ENCODE measurements around the gene MORN5. TPM values are rescaled to one million over a fixed set of nuclear protein-coding genes. Genes with fewer than 3 reads are reported as not detected.

The MORN5 gene
- total RNA-seq, 1 donor from 2014 or later = 0.57 TPM

DNA sequence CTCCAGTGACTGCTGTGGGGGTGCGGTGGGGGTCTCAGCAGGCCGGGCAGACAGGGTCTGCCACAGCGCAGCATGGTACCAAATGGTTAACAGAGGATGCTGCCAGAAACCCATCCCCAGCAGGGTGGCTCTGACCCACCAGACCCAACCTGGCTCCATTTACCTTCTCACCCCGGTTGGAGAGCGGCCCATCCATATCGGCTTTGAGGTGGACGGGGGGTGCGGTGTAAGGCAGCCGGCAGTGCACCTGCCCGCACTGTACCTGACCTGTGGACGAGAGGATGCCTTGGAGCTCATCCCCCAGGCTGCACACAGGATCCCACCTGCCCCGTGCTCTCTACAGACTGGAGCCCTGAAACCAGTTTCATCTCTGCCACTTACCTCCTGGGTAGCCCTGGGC, 49.7 kb downstream of the MORN5 start:
- DNase-seq (ENCODE audit: low spot score, unreplicated experiment) = no peak
- H3K36me3 Mint-ChIP-seq (ENCODE audit: insufficient read depth) = no peaks in the 10 kb centered on the region
- H3K4me1 Mint-ChIP-seq (ENCODE audit: low read depth) = no peaks in the 10 kb centered on the region
- H3K27me3 Mint-ChIP-seq = peaks cover 83% of the 10 kb centered on the region
- H3K9me3 Mint-ChIP-seq (ENCODE audit: low read depth) = no peaks in the 10 kb centered on the region
- H3K27ac Mint-ChIP-seq = no peak overlapping the region
- TF ChIP-seq, protein P1, sequence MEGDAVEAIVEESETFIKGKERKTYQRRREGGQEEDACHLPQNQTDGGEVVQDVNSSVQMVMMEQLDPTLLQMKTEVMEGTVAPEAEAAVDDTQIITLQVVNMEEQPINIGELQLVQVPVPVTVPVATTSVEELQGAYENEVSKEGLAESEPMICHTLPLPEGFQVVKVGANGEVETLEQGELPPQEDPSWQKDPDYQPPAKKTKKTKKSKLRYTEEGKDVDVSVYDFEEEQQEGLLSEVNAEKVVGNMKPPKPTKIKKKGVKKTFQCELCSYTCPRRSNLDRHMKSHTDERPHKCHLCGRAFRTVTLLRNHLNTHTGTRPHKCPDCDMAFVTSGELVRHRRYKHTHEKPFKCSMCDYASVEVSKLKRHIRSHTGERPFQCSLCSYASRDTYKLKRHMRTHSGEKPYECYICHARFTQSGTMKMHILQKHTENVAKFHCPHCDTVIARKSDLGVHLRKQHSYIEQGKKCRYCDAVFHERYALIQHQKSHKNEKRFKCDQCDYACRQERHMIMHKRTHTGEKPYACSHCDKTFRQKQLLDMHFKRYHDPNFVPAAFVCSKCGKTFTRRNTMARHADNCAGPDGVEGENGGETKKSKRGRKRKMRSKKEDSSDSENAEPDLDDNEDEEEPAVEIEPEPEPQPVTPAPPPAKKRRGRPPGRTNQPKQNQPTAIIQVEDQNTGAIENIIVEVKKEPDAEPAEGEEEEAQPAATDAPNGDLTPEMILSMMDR (IDR thresholded peaks at IDR 0.05; ENCODE audit: unreplicated experiment) = no peak
- H3K4me3 Mint-ChIP-seq (ENCODE audit: low read depth) = no peak overlapping the region

DNA sequence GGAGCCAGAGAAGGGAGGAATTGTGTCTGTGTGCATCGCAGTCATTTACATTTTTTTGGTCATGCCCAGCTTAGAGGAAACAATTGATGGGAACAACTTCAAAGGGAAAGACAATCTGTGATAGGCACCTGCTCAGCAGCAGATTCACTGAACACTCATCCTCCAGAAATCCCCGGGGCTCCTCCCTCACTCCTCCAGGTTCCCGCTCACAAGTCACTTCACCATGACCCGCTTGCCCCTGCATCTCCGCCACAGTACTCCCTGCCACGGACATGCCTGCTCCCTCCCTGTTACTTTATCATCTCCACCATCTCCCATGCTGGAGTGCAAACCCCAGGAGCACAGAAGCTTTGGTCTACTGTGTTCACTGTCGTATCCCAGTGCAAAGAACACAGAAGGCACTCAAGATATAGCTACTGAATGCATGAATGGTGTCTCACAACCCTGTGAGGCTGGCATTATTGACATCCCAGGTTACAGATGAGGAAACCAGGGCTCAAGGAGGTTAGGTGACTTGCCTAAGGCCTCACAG, 52.8 kb downstream of the MORN5 start:
- peaks cover 89% of the 10 kb centered on the region for H3K27me3 Mint-ChIP-seq
- no peaks in the 10 kb centered on the region for H3K4me1 Mint-ChIP-seq (ENCODE audit: low read depth)
- no peak overlapping the region for H3K27ac Mint-ChIP-seq
- H3K36me3 Mint-ChIP-seq (ENCODE audit: insufficient read depth) = no peaks in the 10 kb centered on the region
- H3K9me3 Mint-ChIP-seq (ENCODE audit: low read depth) = no peaks in the 10 kb centered on the region
- no peak for DNase-seq (ENCODE audit: low spot score, unreplicated experiment)
- TF ChIP-seq, protein P1 (IDR thresholded peaks at IDR 0.05; ENCODE audit: unreplicated experiment) = no peak
- no peak overlapping the region for H3K4me3 Mint-ChIP-seq (ENCODE audit: low read depth)

DNA sequence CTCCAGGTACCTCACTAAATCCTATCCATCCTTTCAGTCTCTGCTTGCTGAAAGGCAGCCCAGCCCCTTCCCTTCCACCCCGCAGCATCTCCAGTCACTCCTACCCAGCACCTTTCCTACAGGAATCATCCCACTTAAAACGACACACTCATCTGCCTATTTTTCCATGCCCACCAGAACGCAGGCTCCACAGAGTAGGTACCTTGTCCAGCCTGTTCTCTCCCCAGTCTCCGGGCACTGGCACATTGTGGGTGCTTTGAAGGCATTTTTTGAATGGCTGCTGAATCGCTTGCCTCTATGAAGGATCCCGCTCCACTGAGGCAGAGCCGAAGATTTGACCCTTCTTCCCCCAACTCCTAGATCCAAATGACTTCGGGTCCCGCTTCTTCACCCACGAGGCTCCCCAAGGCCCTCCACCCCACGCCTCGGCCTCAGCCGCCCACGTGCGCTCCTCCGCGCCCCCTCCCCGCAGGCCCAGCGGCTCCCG, 53.4 kb downstream of the MORN5 start:
- peaks cover 89% of the 10 kb centered on the region for H3K27me3 Mint-ChIP-seq
- H3K36me3 Mint-ChIP-seq (ENCODE audit: insufficient read depth) = no peaks in the 10 kb centered on the region
- H3K27ac Mint-ChIP-seq = no peak overlapping the region
- no peaks in the 10 kb centered on the region for H3K9me3 Mint-ChIP-seq (ENCODE audit: low read depth)
- peak overlapping the region; percentile 1 for H3K4me3 Mint-ChIP-seq (ENCODE audit: low read depth)
- TF ChIP-seq, protein P1 (IDR thresholded peaks at IDR 0.05; ENCODE audit: unreplicated experiment) = no peak
- no peak for DNase-seq (ENCODE audit: low spot score, unreplicated experiment)
- no peaks in the 10 kb centered on the region for H3K4me1 Mint-ChIP-seq (ENCODE audit: low read depth)

DNA sequence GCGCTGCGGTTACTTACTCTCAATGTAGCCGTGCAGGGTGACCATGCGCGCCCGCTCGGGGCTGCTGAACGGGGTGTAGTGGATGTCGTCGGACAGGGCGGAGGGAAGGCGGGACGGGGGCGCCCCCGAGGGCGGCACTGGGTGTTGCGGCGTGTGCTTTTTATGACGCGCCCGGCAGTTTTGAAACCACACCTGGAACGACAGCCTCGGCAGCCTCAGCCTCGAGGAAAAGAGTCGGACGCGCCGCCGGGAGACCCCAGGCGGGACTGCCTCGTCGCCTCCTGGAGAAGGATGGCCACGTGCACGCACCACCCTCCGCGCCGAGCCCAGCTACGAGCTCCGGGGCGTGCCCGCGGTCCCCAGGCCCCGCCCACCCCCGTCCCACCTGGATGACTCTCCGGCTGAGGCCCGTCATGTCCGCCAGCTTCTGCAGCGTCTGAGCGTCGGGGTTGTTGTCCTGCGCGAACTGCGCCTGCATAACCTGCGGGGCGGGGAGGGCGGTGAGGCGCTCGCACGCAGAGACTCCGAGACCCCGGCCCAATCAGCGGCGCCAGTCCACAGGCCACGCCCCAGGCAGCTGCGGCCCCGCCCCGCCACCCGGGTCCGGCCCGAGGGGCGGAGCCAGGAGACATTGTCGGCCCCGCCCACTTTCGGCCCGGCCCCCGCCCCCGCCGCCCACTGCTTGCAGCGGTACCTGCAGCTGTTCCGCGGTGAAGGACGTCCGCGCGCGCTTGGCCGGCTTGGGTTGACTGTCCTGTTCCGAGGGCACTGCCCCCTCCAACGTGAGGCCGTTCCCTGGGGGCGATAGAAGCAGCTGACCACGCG, 54.1 kb downstream of the MORN5 start:
- H3K27me3 Mint-ChIP-seq = peaks cover 91% of the 10 kb centered on the region
- no peak overlapping the region for H3K27ac Mint-ChIP-seq
- H3K4me3 Mint-ChIP-seq (ENCODE audit: low read depth) = peak overlapping the region; percentile 60
- peak; percentile 73 for DNase-seq (ENCODE audit: low spot score, unreplicated experiment)
- no peaks in the 10 kb centered on the region for H3K4me1 Mint-ChIP-seq (ENCODE audit: low read depth)
- H3K36me3 Mint-ChIP-seq (ENCODE audit: insufficient read depth) = no peaks in the 10 kb centered on the region
- no peaks in the 10 kb centered on the region for H3K9me3 Mint-ChIP-seq (ENCODE audit: low read depth)
- TF ChIP-seq, protein P1 (IDR thresholded peaks at IDR 0.05; ENCODE audit: unreplicated experiment) = peak; percentile 19

GRCh38 chr9:122214507-122214906, 54.8 kb downstream of the MORN5 start:
- peaks cover 4% of the 10 kb centered on the region for H3K4me1 Mint-ChIP-seq (ENCODE audit: low read depth)
- no peak for DNase-seq (ENCODE audit: low spot score, unreplicated experiment)
- H3K9me3 Mint-ChIP-seq (ENCODE audit: low read depth) = no peaks in the 10 kb centered on the region
- peaks cover 91% of the 10 kb centered on the region for H3K27me3 Mint-ChIP-seq
- TF ChIP-seq, protein P1 (IDR thresholded peaks at IDR 0.05; ENCODE audit: unreplicated experiment) = no peak
- H3K27ac Mint-ChIP-seq = no peak overlapping the region
- peak overlapping the region; percentile 60 for H3K4me3 Mint-ChIP-seq (ENCODE audit: low read depth)
- no peaks in the 10 kb centered on the region for H3K36me3 Mint-ChIP-seq (ENCODE audit: insufficient read depth)

Data from progenitor cell of endocrine pancreas (in vitro differentiated cells).